ENCODE data around the gene FUT7.

DNA sequence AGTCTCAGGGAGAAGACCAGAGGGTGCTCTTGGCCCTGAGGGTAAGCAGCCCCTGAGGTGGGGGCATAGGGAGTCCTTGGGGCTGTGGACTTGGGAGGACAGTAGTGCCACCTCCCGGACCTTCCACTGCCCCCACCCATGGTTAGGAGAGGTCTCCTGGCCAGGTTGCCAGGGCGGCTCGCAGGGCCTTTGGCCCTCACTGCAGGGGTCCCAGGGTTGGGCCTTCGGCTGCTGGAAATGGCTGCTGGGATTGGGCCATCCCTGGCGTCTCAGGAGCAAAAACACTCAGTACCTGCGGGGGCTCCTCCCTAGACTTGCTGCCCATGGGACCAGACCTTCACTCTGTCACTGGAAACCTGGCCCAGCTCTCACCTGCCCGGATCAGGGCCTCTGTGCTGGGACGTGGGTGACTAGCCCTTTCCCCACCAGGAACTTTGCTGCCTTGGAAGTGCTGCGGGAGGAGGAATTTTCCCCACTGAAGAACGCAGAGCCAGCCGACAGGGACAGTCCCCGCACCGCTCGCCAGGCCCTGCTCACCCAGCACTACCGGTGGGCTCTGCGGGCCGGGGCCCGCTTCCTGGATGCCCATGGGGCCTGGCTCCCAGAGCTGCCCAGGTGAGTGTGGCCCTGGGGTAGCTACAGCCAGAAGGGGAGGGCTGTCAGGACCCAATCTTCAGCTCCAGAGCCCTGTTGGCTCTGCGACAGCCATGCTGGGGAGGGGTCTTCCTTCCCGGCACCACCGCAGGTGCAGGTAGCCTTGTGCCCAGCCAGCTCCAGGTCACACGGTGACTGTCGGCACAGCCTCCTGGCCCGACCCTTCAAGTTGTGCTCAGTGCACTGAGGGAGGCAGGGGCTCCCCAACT lies 48.6 kb upstream of the FUT7 start:
- no peak for TF ChIP-seq TEAD4 (IDR thresholded peaks at IDR 0.05)
- TF ChIP-seq RAD21 (IDR thresholded peaks at IDR 0.05; ENCODE audit: low read depth) = no peak
- TF ChIP-seq CREB1 (IDR thresholded peaks at IDR 0.05; ENCODE audit: low read depth) = no peak
- TF ChIP-seq FOXM1 (IDR thresholded peaks at IDR 0.05; ENCODE audit: borderline replicate concordance, low read depth) = no peak
- TF ChIP-seq CEBPB (IDR thresholded peaks at IDR 0.05) = no peak
